OCI-LY7 (cell line): Measurements from ENCODE around the gene P2RY1. TPM values are rescaled to one million over a fixed set of nuclear protein-coding genes. Genes with fewer than 3 reads are reported as not detected.
A peak's percentile ranks its signal among the peaks of the same experiment; 100 is the strongest.

Source experiments
- Bru-seq: library from RNA; stranded (reverse); fragments of 400-500 nt; gene quantifications from one replicate; lab custom pipeline; 2021; lab: Mats Ljungman, UMichigan
- BruChase-seq, 2 experiments: library from RNA; stranded (reverse); fragments of 400-500 nt; gene quantifications; one replicate each; lab custom pipeline; 2021; lab: Mats Ljungman, UMichigan
- BruUV-seq: library from RNA; stranded (reverse); fragments of 400-500 nt; replicated peaks from 2 replicates; lab custom pipeline; 2021; lab: Mats Ljungman, UMichigan
- CTCF ChIA-PET: fragments of 300-600 bp; sonication (Branson Sonifier 250); formaldehyde crosslinking; loops from one replicate; lab custom pipeline; 2022; ENCODE audit warnings: antibody characterized with exemption; ENCODE audit not compliant: unreplicated experiment; lab: Charles Lee
- POLR2A ChIA-PET: fragments of 300-600 bp; sonication (Branson Sonifier 250); formaldehyde crosslinking; loops from one replicate; lab custom pipeline; 2022; ENCODE audit warnings: antibody characterized with exemption; lab: Charles Lee
- DNase-seq: peaks from one replicate; pipeline ENCODE4 v3.0.0-alpha.2; 2015; ENCODE audit warnings: low spot score
- H2AFZ ChIP-seq: fragments of 200-600 bp; sonication (generic), shearing (Covaris generic); 2 replicates; pipeline ENCODE4 v1.6.1; 2014; ENCODE audit warnings: mild to moderate bottlenecking, antibody characterized with exemption, low read length, moderate library complexity
- H3K27ac ChIP-seq: fragments of 200-600 bp; sonication (generic); 2 replicates; pipeline ENCODE4 v1.5.1; 2014; ENCODE audit warnings: mixed run types, low read depth, mild to moderate bottlenecking, moderate library complexity, low read length, inconsistent platforms; ENCODE audit not compliant: poor library complexity, severe bottlenecking
- H3K36me3 ChIP-seq: fragments of 200-600 bp; sonication (generic); 2 replicates; pipeline ENCODE4 v1.6.1; 2014; ENCODE audit warnings: mild to moderate bottlenecking, antibody characterized with exemption, low read length, moderate library complexity, mixed read lengths; ENCODE audit not compliant: insufficient read depth
- H3K4me1 ChIP-seq: fragments of 200-600 bp; sonication (generic); 2 replicates; pipeline ENCODE4 v1.5.1; 2014; ENCODE audit warnings: mild to moderate bottlenecking, low read length; ENCODE audit not compliant: insufficient read depth, poor library complexity, severe bottlenecking
- H3K4me2 ChIP-seq: fragments of 200-600 bp; sonication (generic); 2 replicates; pipeline ENCODE4 v1.6.1; 2014; ENCODE audit warnings: mild to moderate bottlenecking, low read length
- H3K4me3 ChIP-seq: fragments of 200-600 bp; sonication (generic); 2 replicates; pipeline ENCODE4 v1.5.1; 2014; ENCODE audit warnings: mild to moderate bottlenecking, low read depth, low read length; ENCODE audit not compliant: poor library complexity, severe bottlenecking
- H3K79me2 ChIP-seq: fragments of 200-600 bp; sonication (generic); 2 replicates; pipeline ENCODE4 v1.6.1; 2016; ENCODE audit warnings: low read depth, mild to moderate bottlenecking, low read length, moderate library complexity, mixed read lengths; ENCODE audit not compliant: insufficient read depth
- H3K9me2 ChIP-seq: fragments of 200-600 bp; sonication (generic); 2 replicates; pipeline ENCODE4 v1.6.1; 2016; ENCODE audit warnings: mild to moderate bottlenecking, low read length, mixed read lengths; ENCODE audit not compliant: insufficient read depth
- H3K9me3 ChIP-seq: fragments of 200-600 bp; sonication (generic); 2 replicates; pipeline ENCODE4 v1.6.1; 2014; ENCODE audit warnings: mild to moderate bottlenecking, mixed run types, low read length, mixed read lengths
- H4K20me1 ChIP-seq: fragments of 200-600 bp; sonication (generic); 2 replicates; pipeline ENCODE4 v1.6.1; 2014; ENCODE audit warnings: mild to moderate bottlenecking, antibody characterized with exemption, low read length, moderate library complexity, mixed read lengths; ENCODE audit not compliant: insufficient read depth
- CTCF ChIP-seq: fragments of 200-600 bp; sonication (generic); conservative IDR thresholded peaks from 2 replicates; pipeline ENCODE4 v1.5.1; 2014; ENCODE audit warnings: mild to moderate bottlenecking, antibody characterized with exemption, low read length, moderate library complexity, mixed read lengths
- EZH2phosphoT487 ChIP-seq: fragments of 200-600 bp; sonication (generic); IDR thresholded peaks from 2 replicates; pipeline ENCODE4 v1.6.1; 2018; ENCODE audit warnings: low read depth, borderline replicate concordance, mild to moderate bottlenecking, mixed run types, antibody characterized with exemption, low read length, moderate library complexity, mixed read lengths
- intact Hi-C: fragments of 100-400 bp; cut with micrococcal nuclease; formaldehyde crosslinking; loops from one replicate; pipeline ENCODE4 v1.10.0; 2022; ENCODE audit not compliant: unreplicated experiment
- long read RNA-seq: library from polyadenylated mRNA; stranded (forward); transcript quantifications from one replicate; pipeline ENCODE4 v2.0.0, GENCODE V29; 2022
- total RNA-seq, 2 experiments: library from RNA; depleted of rRNA in 1 of 2; stranded (reverse); fragments of >200 nt in 1 of 2; shearing (Covaris generic) in 1 of 2; gene quantifications; 2 replicates each; pipeline ENCODE4 v1.2.3, GENCODE V29; 2014 to 2022

Gene P2RY1
- not detected in 2 replicates for total RNA-seq (2014; rRNA removed; shearing (Covaris generic))
- not detected in 2 replicates for total RNA-seq (2022)
- Bru-seq, nascent RNA, result not detected
- percentile 12 among the genes with signal in this experiment for BruChase-seq, experiment 1, labeled RNA remaining after a 6-hour chase
- percentile 18 among the genes with signal in this experiment for BruChase-seq, experiment 2, labeled RNA remaining after a 2-hour chase
- long read RNA-seq, result 0 reads

GRCh38 chr3:152834776-152835600 lies at the start of gene P2RY1:
TSS of gene P2RY1 (plus strand) at chr3:152835131. CDS start at chr3:152835783, 652 bp downstream.
- Histone ChIP-seq H4K20me1 (no peaks in the 10 kb centered on the region), H3K36me3 (no peaks in the 10 kb centered on the region), H3K4me1 (no peaks in the 10 kb centered on the region), H3K27ac (no peak within 1 kb of the TSS), H3K4me2 (peak within 1 kb of the TSS; percentile 57), H3K9me3 (no peaks in the 10 kb centered on the region), H3K4me3 (peak within 1 kb of the TSS; percentile 58), H3K79me2 (no peaks in the 10 kb centered on the region), H2AFZ (peak within 1 kb of the TSS; percentile 65; the same call in 1 of the 2 replicates), H3K9me2 (no peaks in the 10 kb centered on the region)
- peak; percentile 41 for DNase-seq
- ChIA-PET POLR2A (interaction anchor here (0.5 kb wide), 1 partner anchor 207 kb away, joined by 3 read pairs; no protein-coding TSS in a partner anchor), CTCF (no interaction called here)
- TF ChIP-seq EZH2phosphoT487, result no peak
- TF ChIP-seq CTCF, result no peak
- intact Hi-C loops, result no loop called here
- BruUV-seq, result no TSS peak

GRCh38 chr3:152786977-152787681 lies 47.8 kb upstream of the P2RY1 start:
- Histone ChIP-seq H3K79me2 (no peaks in the 10 kb centered on the region), H3K4me2 (no peak overlapping the region), H3K9me3 (peaks cover 9% of the 10 kb centered on the region; the same call in 1 of the 2 replicates), H3K36me3 (no peaks in the 10 kb centered on the region), H3K9me2 (no peaks in the 10 kb centered on the region; the same call in 1 of the 2 replicates), H3K4me3 (no peak overlapping the region), H2AFZ (no peak overlapping the region), H3K27ac (no peak overlapping the region), H4K20me1 (no peaks in the 10 kb centered on the region), H3K4me1 (no peaks in the 10 kb centered on the region)
- peak; percentile 1 for DNase-seq
- no TSS peak for BruUV-seq
- intact Hi-C loops, result no loop called here
- TF ChIP-seq CTCF, result no peak
- TF ChIP-seq EZH2phosphoT487, result no peak
- ChIA-PET POLR2A (no interaction called here), CTCF (no interaction called here)
